HEK293 (cell line): ENCODE measurements around the gene CCNI.

Experiments
- CTCF ChIA-PET: fragments of 350-600 bp; formaldehyde crosslinking; extraction: SDS; loops from one replicate; lab custom pipeline; 2021; ENCODE audit warnings: antibody characterized with exemption; lab: Yijun Ruan, JAX
- POLR2A ChIA-PET: fragments of 300-600 bp; formaldehyde crosslinking; extraction: SDS; loops from one replicate; lab custom pipeline; 2020; ENCODE audit warnings: antibody characterized with exemption, inconsistent platforms; lab: Yijun Ruan, JAX
- H3K27ac ChIP-seq: fragments of 200-500 bp; sonication (Bioruptor generic); 2 replicates; pipeline ENCODE4 v1.5.1; 2014; ENCODE audit warnings: low read depth, low read length, control low read depth, inconsistent platforms; ENCODE audit errors: extremely low read depth
- H3K36me3 ChIP-seq, 2 experiments: fragments of 200-500 bp in 1 of 2; sonication (Bioruptor generic) in 1 of 2; 1 replicate in 1 of 2; 2 replicates in 1 of 2; pipeline ENCODE4 v1.5.1; 2014 to 2017; ENCODE audit warnings: inconsistent platforms in 2 of 2, low read length in 2 of 2; ENCODE audit not compliant: control insufficient read depth in 2 of 2, insufficient read depth in 1 of 2
- H3K4me1 ChIP-seq: fragments of 200-500 bp; sonication (Bioruptor generic); 2 replicates; pipeline ENCODE4 v1.5.1; 2014; ENCODE audit warnings: mild to moderate bottlenecking, low read length, inconsistent platforms; ENCODE audit not compliant: control insufficient read depth, insufficient read depth
- H3K4me3 ChIP-seq: 2 replicates; pipeline ENCODE4 v1.5.1; 2011; ENCODE audit warnings: low read depth, mild to moderate bottlenecking, control low read depth, low read length, moderate library complexity
- H3K9me3 ChIP-seq: fragments of 200-500 bp; sonication (Bioruptor generic); 2 replicates; pipeline ENCODE4 v1.5.1; 2014; ENCODE audit warnings: low read depth, low read length, inconsistent platforms; ENCODE audit not compliant: control insufficient read depth, insufficient read depth
- ELK4 ChIP-seq: IDR thresholded peaks from 2 replicates; pipeline ENCODE4 v1.6.1; 2011; ENCODE audit warnings: mild to moderate bottlenecking, low read depth, low read length, borderline replicate concordance
- GLIS2 ChIP-seq: fragments of 450-650 bp; formaldehyde crosslinking; IDR thresholded peaks from 2 replicates; pipeline ENCODE4 v1.5.1; 2016; ENCODE audit warnings: missing biosample characterization, missing genetic modification characterization
- HIC1 ChIP-seq: fragments of 450-650 bp; formaldehyde crosslinking; IDR thresholded peaks from 2 replicates; pipeline ENCODE4 v1.5.1; 2016; ENCODE audit warnings: missing biosample characterization, missing genetic modification characterization
- IKZF3 ChIP-seq: fragments of 450-650 bp; IDR thresholded peaks from 2 replicates; pipeline ENCODE4 v1.5.0; 2018; ENCODE audit warnings: missing biosample characterization, mild to moderate bottlenecking, missing genetic modification characterization, moderate library complexity
- KLF16 ChIP-seq: fragments of 450-650 bp; formaldehyde crosslinking; IDR thresholded peaks from 2 replicates; pipeline ENCODE4 v1.5.1; 2017; ENCODE audit warnings: missing biosample characterization, missing genetic modification characterization
- PBX3 ChIP-seq: sonication (generic); formaldehyde crosslinking; IDR thresholded peaks from 2 replicates; pipeline ENCODE4 v1.8.1; 2022; ENCODE audit warnings: mild to moderate bottlenecking, moderate library complexity, missing genetic modification reagents
- SALL2 ChIP-seq: fragments of 450-650 bp; formaldehyde crosslinking; IDR thresholded peaks from 2 replicates; pipeline ENCODE4 v1.5.0; 2017; ENCODE audit warnings: missing biosample characterization, mild to moderate bottlenecking, missing genetic modification characterization, borderline replicate concordance
- YY1 ChIP-seq: fragments of 450-650 bp; formaldehyde crosslinking; IDR thresholded peaks from 2 replicates; pipeline ENCODE4 v1.5.1; 2018; ENCODE audit warnings: missing biosample characterization, missing genetic modification characterization
- ZNF112 ChIP-seq: fragments of 450-650 bp; formaldehyde crosslinking; IDR thresholded peaks from 2 replicates; pipeline ENCODE4 v1.5.0; 2017; ENCODE audit warnings: missing biosample characterization, missing genetic modification characterization
- ZNF114 ChIP-seq: fragments of 450-650 bp; formaldehyde crosslinking; IDR thresholded peaks from 2 replicates; pipeline ENCODE4 v1.5.0; 2017; ENCODE audit warnings: missing biosample characterization, missing genetic modification characterization
- ZNF121 ChIP-seq: fragments of 450-650 bp; formaldehyde crosslinking; IDR thresholded peaks from 2 replicates; pipeline ENCODE4 v1.5.1; 2016; ENCODE audit warnings: missing biosample characterization, missing genetic modification characterization
- ZNF18 ChIP-seq: fragments of 450-650 bp; formaldehyde crosslinking; IDR thresholded peaks from 2 replicates; pipeline ENCODE4 v1.5.1; 2016; ENCODE audit warnings: missing biosample characterization, missing genetic modification characterization
- ZNF26 ChIP-seq: fragments of 450-650 bp; formaldehyde crosslinking; IDR thresholded peaks from 2 replicates; pipeline ENCODE4 v1.5.1; 2016; ENCODE audit warnings: missing biosample characterization, missing genetic modification characterization
- ZNF266 ChIP-seq: fragments of 450-650 bp; formaldehyde crosslinking; IDR thresholded peaks from 2 replicates; pipeline ENCODE4 v1.5.1; 2016; ENCODE audit warnings: missing biosample characterization, missing genetic modification characterization, low read depth
- ZNF449 ChIP-seq: fragments of 450-650 bp; formaldehyde crosslinking; IDR thresholded peaks from 2 replicates; pipeline ENCODE4 v1.5.1; 2017; ENCODE audit warnings: missing biosample characterization, mild to moderate bottlenecking, missing genetic modification characterization, moderate library complexity
- ZNF501 ChIP-seq: fragments of 450-650 bp; formaldehyde crosslinking; IDR thresholded peaks from 2 replicates; pipeline ENCODE4 v1.5.1; 2016; ENCODE audit warnings: missing biosample characterization, missing genetic modification characterization
- ZNF549 ChIP-seq: fragments of 450-650 bp; IDR thresholded peaks from 2 replicates; pipeline ENCODE4 v1.5.1; 2018; ENCODE audit warnings: missing biosample characterization, missing genetic modification characterization, mild to moderate bottlenecking, inconsistent platforms, moderate library complexity
- ZNF707 ChIP-seq: fragments of 450-650 bp; formaldehyde crosslinking; IDR thresholded peaks from 2 replicates; pipeline ENCODE4 v1.5.1; 2016; ENCODE audit warnings: missing biosample characterization, missing genetic modification characterization
- ZNF768 ChIP-seq: fragments of 450-650 bp; formaldehyde crosslinking; IDR thresholded peaks from 2 replicates; pipeline ENCODE4 v1.5.1; 2018; ENCODE audit warnings: missing biosample characterization, mild to moderate bottlenecking, missing genetic modification characterization
- ZNF785 ChIP-seq: fragments of 450-650 bp; formaldehyde crosslinking; IDR thresholded peaks from 2 replicates; pipeline ENCODE4 v1.5.1; 2016; ENCODE audit warnings: missing biosample characterization, missing genetic modification characterization
- ZNF843 ChIP-seq: fragments of 450-650 bp; formaldehyde crosslinking; IDR thresholded peaks from 2 replicates; pipeline ENCODE4 v1.5.1; 2016; ENCODE audit warnings: missing biosample characterization, missing genetic modification characterization

Gene CCNI

GRCh38 chr4:77023920-77024319 is 51.9 kb downstream of the CCNI start (continued):
- TF ChIP-seq ZNF707, result no peak
- TF ChIP-seq ZNF501 (tag by site-specific recombination), result no peak
- no peak for TF ChIP-seq SALL2 (tag by site-specific recombination)
- no peak for TF ChIP-seq PBX3 (CRISPR knock-in tag)
- TF ChIP-seq ZNF114 (tag by site-specific recombination), result no peak
- TF ChIP-seq YY1 (tag by site-specific recombination), result no peak
- TF ChIP-seq ZNF449 (tag by site-specific recombination), result no peak
- no peak for TF ChIP-seq ZNF112 (tag by site-specific recombination)
- TF ChIP-seq ZNF785 (tag by site-specific recombination), result no peak
- no peak for TF ChIP-seq ZNF843 (tag by site-specific recombination)
- TF ChIP-seq ZNF266 (tag by site-specific recombination), result no peak
- TF ChIP-seq KLF16 (tag by site-specific recombination), result no peak

- H3K4me1 ChIP-seq, result no peaks in the 10 kb centered on the region
- no peaks in the 10 kb centered on the region for H3K9me3 ChIP-seq
- TF ChIP-seq ZNF549 (tag by site-specific recombination) (no peak), ZNF785 (tag by site-specific recombination) (no peak), ZNF26 (tag by site-specific recombination) (no peak), GLIS2 (tag by site-specific recombination) (no peak), HIC1 (tag by site-specific recombination) (no peak), ZNF768 (tag by site-specific recombination) (no peak), IKZF3 (tag by site-specific recombination) (no peak), ZNF18 (no peak), ZNF121 (tag by site-specific recombination) (no peak), ELK4 (no peak)
- TF ChIP-seq, all 188 proteins: peak for 0
- POLR2A ChIA-PET, result no interaction called here
- CTCF ChIA-PET, result no interaction called here
- Histone ChIP-seq H3K36me3 (peaks cover 0 to 80% of the 10 kb centered on the region in 2 experiments), H3K4me3 (no peak overlapping the region), H3K27ac (no peak overlapping the region)
Observed at GRCh38 chr4:77022560-77023179, 53.1 kb downstream of the CCNI start.
